Gastroesophageal sphincter (tissue), 2 donors: ENCODE results near the gene CLDN11.

Experiments used
- EP300 ChIP-seq: sonication (generic); formaldehyde crosslinking; IDR thresholded peaks from one replicate; pipeline ENCODE4 v1.6.1; 2017; ENCODE audit warnings: antibody characterized with exemption, mild to moderate bottlenecking
- POLR2A ChIP-seq, 2 donors: fragments of 450-650 bp; IDR thresholded peaks; one replicate each; pipeline ENCODE4 v1.6.1; 2017; ENCODE audit warnings: antibody characterized with exemption in 2 of 2, mild to moderate bottlenecking in 2 of 2, moderate library complexity in 1 of 2
- POLR2AphosphoS5 ChIP-seq: sonication (generic); formaldehyde crosslinking; IDR thresholded peaks from one replicate; pipeline ENCODE4 v1.6.1; 2017; ENCODE audit warnings: antibody characterized with exemption

DNA sequence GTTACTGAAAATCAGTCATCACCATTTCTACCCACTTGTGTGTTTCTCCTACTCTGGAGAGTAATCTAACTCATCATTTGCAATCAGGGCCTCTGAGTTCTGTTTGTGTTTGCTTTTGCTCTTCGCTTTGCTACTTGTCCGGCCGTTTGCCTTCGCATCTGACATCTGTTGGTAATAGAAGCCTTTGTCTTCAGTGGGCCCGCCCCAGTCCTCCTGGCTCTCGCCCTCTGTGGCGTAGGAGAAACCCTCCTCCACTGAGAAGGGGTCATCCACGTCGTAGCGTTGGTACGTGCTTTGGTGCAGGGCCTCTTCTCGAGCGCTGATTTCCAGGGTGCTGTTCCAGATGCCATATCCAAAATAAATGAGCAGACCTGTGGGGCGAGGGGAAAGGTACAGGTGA, 48.3 kb downstream of the CLDN11 start:
- TF ChIP-seq POLR2A (IDR thresholded peaks at IDR 0.05): no peak
- no peak for TF ChIP-seq EP300
- no peak for TF ChIP-seq POLR2AphosphoS5
